ENCODE results near the gene PCDHA1. TPM values are rescaled to one million over a fixed set of nuclear protein-coding genes. Genes with fewer than 3 reads are reported as not detected.

PCDHA1 gene
- total and polyA plus RNA-seq, 12 donors = 0.05 to 0.20 (median 0.08) TPM; not detected in 5

DNA sequence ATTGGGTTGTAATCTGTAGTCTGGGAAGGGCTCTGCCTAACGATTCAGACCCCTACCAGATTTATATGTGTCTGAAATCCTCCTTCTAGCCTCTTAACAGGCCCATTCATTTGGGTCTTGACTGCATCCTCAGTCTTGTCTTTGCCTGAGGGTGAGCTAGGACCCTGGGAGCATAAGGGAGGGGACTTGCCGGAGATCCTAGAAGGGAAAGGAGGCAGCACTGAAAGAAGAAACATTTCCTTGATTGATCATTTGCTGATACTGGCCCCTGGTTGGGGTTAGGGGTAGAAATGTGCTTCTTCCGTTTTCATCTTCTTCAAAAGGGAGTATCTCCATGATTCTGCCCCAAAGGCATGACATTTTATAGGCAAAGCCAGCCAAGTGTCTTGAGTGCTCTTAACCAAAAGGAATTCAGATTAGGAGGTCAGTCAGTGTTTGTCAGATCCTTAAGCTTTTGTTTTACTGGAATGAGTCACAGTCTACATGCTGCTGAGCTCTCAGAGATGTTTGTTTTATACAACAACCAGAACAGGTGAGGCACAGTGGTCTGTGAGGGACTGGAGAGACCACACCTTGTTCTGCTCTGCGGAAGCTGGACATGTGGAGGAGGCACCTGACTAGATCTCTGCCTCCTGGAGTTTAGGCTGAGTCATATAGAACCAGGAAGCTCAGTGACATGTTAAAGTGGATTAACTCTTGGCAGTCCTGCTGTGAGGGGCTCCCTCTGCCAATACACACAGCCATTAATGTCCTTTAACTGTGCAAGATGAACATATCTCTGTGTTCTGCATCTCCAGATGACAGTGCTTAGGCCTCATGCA is 218.1 kb downstream of the PCDHA1 start:
- Histone ChIP-seq H3K27ac (no peak overlapping the region), H3K4me3 (no peak overlapping the region), H3K36me3 (replicated peaks in 1 of 2) (no peaks in the 10 kb centered on the region), H3K27me3 (no peaks in the 10 kb centered on the region), H3K9me3 (replicated peaks in 1 of 3) (no peaks in the 10 kb centered on the region), H3K4me1 (replicated peaks in 1 of 2) (no peaks in the 10 kb centered on the region)
- TF ChIP-seq, protein P1, sequence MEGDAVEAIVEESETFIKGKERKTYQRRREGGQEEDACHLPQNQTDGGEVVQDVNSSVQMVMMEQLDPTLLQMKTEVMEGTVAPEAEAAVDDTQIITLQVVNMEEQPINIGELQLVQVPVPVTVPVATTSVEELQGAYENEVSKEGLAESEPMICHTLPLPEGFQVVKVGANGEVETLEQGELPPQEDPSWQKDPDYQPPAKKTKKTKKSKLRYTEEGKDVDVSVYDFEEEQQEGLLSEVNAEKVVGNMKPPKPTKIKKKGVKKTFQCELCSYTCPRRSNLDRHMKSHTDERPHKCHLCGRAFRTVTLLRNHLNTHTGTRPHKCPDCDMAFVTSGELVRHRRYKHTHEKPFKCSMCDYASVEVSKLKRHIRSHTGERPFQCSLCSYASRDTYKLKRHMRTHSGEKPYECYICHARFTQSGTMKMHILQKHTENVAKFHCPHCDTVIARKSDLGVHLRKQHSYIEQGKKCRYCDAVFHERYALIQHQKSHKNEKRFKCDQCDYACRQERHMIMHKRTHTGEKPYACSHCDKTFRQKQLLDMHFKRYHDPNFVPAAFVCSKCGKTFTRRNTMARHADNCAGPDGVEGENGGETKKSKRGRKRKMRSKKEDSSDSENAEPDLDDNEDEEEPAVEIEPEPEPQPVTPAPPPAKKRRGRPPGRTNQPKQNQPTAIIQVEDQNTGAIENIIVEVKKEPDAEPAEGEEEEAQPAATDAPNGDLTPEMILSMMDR (IDR thresholded peaks at IDR 0.05) = no peak
- no peak for TF ChIP-seq POLR2A (IDR thresholded peaks at IDR 0.05)
- DNase-seq = no peak
- WGBS, 4 donors = 26 to 41% (median 29%) methylated on average over 3 to 4 of the region's 4 CpGs
- intact Hi-C loops (cut with DNase I) = no loop called here

DNA sequence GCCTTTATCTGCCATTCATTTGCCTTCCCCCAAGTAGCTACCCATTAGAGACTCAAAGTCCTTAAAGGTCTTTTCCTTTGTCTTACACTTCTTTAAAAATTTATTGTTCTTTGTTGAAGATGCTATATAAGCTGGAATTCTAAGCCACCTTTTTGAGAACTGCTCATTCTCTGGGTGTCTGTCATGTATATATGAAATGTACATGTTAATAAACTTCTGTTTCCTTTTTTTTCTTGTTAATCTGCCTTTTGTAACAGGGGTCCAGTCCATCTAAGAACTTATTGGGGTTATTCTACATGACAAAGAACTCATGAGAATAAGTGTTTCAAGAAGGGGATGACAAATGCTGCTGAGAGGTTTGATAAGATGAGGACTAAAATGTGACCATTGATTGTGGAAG is 221.9 kb downstream of the PCDHA1 start:
- Histone ChIP-seq H3K36me3 (replicated peaks in 1 of 2) (no peaks in the 10 kb centered on the region), H3K27ac (no peak overlapping the region), H3K4me3 (no peak overlapping the region), H3K27me3 (no peaks in the 10 kb centered on the region), H3K4me1 (replicated peaks in 1 of 2) (no peaks in the 10 kb centered on the region), H3K9me3 (replicated peaks in 1 of 3) (no peaks in the 10 kb centered on the region)
- DNase-seq = no peak
- intact Hi-C loops (cut with DNase I) = no loop called here
- TF ChIP-seq, protein P1 (IDR thresholded peaks at IDR 0.05) = no peak
- TF ChIP-seq POLR2A (IDR thresholded peaks at IDR 0.05) = no peak

DNA sequence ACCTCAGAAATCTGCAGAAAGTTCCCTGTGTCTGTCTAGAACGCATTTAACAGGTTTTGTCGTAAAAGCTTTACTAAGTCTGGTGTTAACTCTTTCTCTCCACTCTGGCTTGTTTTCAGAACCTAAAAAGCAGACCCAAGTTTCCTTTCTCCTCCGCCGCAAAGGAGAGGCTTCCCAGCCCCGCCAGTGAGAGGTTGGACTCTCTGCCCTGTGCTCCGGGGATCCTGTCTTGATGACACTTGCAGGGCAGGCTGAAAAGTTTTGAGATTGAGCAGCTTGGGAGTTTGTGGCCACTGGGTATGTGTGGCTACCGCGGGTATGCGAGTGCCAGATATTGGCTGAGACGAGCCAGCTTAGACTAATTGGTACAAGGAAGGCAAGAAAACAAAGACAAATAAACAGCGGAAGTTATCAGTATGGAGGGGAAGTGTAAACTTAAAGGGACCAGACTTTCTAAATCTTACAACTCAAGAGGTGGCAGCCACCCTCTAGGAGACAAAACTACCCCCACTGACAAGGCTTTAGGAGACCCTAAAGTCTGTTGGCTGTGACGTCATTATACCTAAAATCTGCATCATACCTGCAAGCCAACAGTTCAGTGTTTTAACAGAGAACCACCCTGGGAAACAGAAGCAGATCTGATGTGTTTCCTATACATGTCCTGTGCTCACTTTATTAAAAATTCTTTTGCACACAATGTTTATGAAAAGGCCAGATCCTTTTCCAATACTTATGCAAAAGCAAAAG is 224.3 kb downstream of the PCDHA1 start:
- H3K36me3 ChIP-seq (replicated peaks in 1 of 2) = no peaks in the 10 kb centered on the region
- no peak for DNase-seq
- no peaks in the 10 kb centered on the region for H3K27me3 ChIP-seq
- H3K27ac ChIP-seq = no peak overlapping the region
- TF ChIP-seq POLR2A (IDR thresholded peaks at IDR 0.05) = no peak
- TF ChIP-seq, protein P1 (IDR thresholded peaks at IDR 0.05) = no peak
- intact Hi-C loops (cut with DNase I) = no loop called here
- no peak overlapping the region for H3K4me3 ChIP-seq
- no peaks in the 10 kb centered on the region for H3K4me1 ChIP-seq (replicated peaks in 1 of 2)
- WGBS, 4 donors = 42 to 60% (median 49%) methylated on average over 12 of the region's 12 CpGs
- no peaks in the 10 kb centered on the region for H3K9me3 ChIP-seq (replicated peaks in 1 of 3)

DNA sequence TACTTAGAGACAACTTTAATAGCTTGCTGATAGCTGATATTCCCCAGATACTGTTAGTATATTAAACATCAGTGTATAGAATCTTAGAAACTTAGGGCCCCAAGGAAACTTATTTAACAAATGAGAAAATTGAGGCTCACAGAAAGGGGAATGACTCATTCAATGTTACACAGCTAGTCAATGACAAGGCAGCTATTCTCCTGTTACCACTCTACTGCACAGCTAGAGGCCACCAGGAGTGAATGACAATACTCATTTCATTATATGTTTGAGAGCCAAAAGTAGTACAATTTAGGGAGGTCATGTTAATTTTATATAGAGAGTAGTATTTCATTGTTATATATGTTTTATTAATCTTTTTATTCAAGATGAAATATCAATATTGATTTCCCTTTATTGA is 232.0 kb downstream of the PCDHA1 start:
- no peak for DNase-seq
- no peak for TF ChIP-seq POLR2A (IDR thresholded peaks at IDR 0.05)
- TF ChIP-seq, protein P1 (IDR thresholded peaks at IDR 0.05) = no peak
- H3K36me3 ChIP-seq (replicated peaks in 1 of 2) = no peaks in the 10 kb centered on the region

More for the DNA sequence above, 232.0 kb downstream of the PCDHA1 start:
- H3K4me3 ChIP-seq = no peak overlapping the region
- H3K27ac ChIP-seq = no peak overlapping the region
- H3K9me3 ChIP-seq (replicated peaks in 1 of 3) = no peaks in the 10 kb centered on the region
- no peaks in the 10 kb centered on the region for H3K4me1 ChIP-seq (replicated peaks in 1 of 2)
- intact Hi-C loops (cut with DNase I) = no loop called here
- H3K27me3 ChIP-seq = no peaks in the 10 kb centered on the region

Data from adrenal gland (tissue), 12 donors.